Astrocyte of the spinal cord (primary cell): ENCODE results near the gene IL16.

Source experiments
- DNase-seq: peaks from one replicate; pipeline ENCODE4 v3.0.0; 2011; ENCODE audit warnings: low read depth, low spot score
- H3K4me3 ChIP-seq: 2 replicates; pipeline ENCODE4 v1.5.1; 2011; ENCODE audit warnings: low read depth, mild to moderate bottlenecking, low read length, moderate library complexity
- in situ Hi-C: cut with HindIII; loops from 2 replicates; pipeline ENCODE4 v1.10.0; 2017; ENCODE audit warnings: low sequenced_read_pairs
- TF ChIP-seq, protein P1 (sequence below): IDR thresholded peaks from 2 replicates; pipeline ENCODE4 v1.5.1; 2012; ENCODE audit warnings: low read depth, mild to moderate bottlenecking, low read length, inconsistent platforms

The IL16 gene

DNA sequence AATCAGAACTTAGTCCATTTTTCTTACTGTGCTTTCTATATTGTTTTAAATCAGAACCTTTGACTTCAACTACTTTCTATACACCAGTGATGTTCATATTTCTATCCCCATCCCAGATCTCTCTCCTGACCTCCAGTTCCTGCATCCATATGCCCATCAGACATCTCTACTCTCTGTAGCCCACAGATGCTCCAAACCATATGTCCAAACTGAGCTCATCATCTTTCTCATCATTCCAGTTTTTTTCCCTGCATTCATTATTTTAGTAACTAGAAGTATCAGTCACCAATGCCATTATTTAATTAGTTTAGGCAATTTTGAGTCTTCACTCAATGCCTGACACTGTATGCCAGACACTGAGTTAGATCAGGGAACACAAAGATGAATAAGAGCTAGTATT is 25.4 kb upstream of the IL16 start:
- DNase-seq: no peak
- in situ Hi-C loops: no loop called here

DNA sequence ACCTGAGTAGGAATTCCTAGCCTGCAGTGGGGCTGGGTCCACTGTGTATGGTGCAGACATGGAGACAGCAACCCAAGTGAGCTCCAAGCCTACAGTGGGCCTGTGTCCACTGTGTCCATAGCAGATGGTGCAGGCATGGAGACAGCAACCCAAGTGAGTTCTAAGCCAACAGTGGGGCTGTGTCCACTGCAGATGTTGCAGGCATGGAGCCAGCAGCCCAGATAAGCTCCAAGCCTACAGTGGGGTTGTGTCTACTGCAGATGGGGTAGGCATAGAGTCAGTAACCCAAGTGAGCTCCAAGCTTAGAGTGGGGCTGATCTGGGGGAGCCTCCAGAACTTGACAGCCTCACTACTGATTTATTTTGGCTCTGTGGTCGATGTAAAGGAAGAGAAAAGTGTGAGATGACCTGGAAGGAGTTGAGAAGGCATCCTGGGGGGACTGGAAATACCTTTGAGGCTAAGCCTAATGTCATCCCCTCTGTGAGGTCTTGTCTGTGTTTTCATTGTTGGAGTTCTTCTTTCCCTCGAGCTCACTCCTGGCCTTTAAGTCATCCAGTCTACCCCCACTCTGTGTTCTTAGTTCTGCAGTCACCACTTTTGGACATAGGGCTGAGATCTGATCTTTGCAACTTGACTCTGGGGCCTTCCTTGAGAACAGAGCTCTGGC is 22.4 kb upstream of the IL16 start:
- no peak for DNase-seq
- in situ Hi-C loops: no loop called here
- no peak overlapping the region for H3K4me3 ChIP-seq
- TF ChIP-seq, protein P1, sequence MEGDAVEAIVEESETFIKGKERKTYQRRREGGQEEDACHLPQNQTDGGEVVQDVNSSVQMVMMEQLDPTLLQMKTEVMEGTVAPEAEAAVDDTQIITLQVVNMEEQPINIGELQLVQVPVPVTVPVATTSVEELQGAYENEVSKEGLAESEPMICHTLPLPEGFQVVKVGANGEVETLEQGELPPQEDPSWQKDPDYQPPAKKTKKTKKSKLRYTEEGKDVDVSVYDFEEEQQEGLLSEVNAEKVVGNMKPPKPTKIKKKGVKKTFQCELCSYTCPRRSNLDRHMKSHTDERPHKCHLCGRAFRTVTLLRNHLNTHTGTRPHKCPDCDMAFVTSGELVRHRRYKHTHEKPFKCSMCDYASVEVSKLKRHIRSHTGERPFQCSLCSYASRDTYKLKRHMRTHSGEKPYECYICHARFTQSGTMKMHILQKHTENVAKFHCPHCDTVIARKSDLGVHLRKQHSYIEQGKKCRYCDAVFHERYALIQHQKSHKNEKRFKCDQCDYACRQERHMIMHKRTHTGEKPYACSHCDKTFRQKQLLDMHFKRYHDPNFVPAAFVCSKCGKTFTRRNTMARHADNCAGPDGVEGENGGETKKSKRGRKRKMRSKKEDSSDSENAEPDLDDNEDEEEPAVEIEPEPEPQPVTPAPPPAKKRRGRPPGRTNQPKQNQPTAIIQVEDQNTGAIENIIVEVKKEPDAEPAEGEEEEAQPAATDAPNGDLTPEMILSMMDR: no peak

More for the DNA sequence above, 25.4 kb upstream of the IL16 start:
- no peak overlapping the region for H3K4me3 ChIP-seq
- TF ChIP-seq, protein P1: no peak

DNA sequence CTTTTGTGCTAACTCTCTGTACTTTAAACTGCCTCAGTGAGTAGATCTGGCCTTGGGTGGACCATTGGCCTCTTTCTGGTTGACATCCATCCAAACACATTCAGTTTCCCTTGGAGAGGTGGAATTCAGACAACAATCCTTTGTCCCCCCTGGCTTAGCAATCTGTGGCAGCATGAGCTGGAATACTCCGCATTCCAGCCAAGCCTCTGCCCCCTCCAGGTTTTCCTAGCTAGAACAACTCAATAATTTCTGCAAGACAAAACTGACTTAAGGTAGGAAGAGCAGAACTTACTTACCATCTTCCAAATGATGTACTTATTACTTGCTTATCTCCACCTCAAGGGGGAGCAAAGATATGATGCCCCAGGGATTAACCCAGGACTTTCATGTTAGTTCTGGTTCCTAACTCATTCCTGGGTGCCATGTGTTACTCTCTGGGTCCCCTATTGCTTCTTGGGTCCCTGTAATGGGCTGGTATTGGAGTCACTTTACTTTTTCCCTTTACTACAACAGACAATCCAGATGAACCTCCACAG is 21.8 kb upstream of the IL16 start:
- DNase-seq: no peak
- TF ChIP-seq, protein P1: no peak
- no peak overlapping the region for H3K4me3 ChIP-seq
- in situ Hi-C loops: no loop called here

DNA sequence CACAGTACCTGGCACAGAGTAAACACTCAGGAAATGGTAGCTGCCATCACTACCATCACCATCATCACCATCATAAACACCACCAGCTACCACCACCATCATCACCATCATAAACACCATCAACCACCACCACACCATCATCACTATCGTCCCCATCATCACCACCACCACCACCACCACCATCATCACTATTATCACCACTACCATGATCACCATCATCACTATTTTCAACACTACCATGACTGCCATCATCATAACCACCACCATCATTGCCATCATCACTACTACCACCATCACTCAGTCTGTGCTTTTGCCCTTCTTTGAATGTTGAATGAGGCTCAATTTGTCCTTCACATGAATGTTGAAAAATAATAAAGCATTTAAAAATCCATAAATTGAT is 21.2 kb upstream of the IL16 start:
- TF ChIP-seq, protein P1: no peak
- in situ Hi-C loops: no loop called here

DNA sequence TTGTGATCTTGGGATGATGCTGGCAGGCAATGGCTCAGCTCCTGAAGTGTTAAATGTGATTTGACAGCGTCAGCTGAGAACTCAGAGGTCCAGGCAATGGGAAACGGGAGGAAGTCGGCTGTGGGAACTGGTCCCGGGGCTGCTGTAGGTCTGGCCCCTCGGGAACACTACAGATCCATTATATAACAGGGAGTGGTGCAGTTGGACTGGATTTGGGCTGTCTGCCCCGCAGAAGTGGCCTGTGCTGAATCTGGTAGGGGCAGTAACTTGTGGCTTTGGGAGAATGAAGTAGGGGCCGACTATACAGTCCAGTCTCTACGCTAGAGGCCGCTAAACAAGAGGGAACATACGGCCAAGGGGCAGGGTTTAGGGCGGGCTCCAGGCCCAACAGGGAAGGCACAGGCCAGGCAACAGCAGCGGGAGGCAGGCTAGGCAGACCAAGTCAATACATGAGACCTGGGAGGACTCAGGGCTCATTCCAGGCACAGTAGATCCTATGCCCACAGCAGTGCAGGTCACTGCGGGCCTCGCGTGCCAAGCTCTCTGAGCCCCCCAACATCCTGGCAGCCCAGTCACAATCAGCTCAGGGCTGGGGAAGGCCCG is 20.3 kb upstream of the IL16 start:
- TF ChIP-seq, protein P1: no peak
- in situ Hi-C loops: no loop called here
- DNase-seq: no peak
- no peak overlapping the region for H3K4me3 ChIP-seq

More for the DNA sequence above, 21.2 kb upstream of the IL16 start:
- H3K4me3 ChIP-seq: no peak overlapping the region
- DNase-seq: no peak

DNA sequence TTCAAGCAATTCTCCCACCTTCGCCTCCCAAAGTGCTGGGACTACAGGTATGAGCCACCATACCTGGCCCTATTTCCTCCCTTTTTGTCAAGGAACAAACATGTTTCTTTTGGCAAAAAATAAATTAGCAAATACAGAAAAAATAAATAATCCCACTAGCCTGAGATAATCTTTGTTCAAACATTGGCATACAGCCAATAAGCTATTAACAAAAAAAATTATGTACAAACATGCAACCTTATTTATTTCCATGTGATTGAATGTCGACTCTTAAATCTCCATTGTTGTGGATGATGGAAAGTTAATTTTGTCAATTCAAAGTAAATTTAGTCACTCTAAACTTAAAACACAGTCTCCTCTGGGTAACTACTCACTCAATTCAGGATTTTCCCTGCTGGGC is 18.3 kb upstream of the IL16 start:
- TF ChIP-seq, protein P1: no peak

More for the DNA sequence above, 18.3 kb upstream of the IL16 start:
- no peak for DNase-seq
- no peak overlapping the region for H3K4me3 ChIP-seq
- in situ Hi-C loops: no loop called here
